SH-SY5Y (cell line): Measurements from ENCODE around the gene PROKR1.

Experiments used
- GATA2 ChIP-seq: IDR thresholded peaks from 2 replicates; pipeline ENCODE4 v1.6.1; 2011; ENCODE audit warnings: mild to moderate bottlenecking, low read depth, low read length
- GATA3 ChIP-seq: IDR thresholded peaks from 2 replicates; pipeline ENCODE4 v1.6.1; 2011; ENCODE audit warnings: low read depth, mild to moderate bottlenecking, low read length, moderate library complexity

DNA sequence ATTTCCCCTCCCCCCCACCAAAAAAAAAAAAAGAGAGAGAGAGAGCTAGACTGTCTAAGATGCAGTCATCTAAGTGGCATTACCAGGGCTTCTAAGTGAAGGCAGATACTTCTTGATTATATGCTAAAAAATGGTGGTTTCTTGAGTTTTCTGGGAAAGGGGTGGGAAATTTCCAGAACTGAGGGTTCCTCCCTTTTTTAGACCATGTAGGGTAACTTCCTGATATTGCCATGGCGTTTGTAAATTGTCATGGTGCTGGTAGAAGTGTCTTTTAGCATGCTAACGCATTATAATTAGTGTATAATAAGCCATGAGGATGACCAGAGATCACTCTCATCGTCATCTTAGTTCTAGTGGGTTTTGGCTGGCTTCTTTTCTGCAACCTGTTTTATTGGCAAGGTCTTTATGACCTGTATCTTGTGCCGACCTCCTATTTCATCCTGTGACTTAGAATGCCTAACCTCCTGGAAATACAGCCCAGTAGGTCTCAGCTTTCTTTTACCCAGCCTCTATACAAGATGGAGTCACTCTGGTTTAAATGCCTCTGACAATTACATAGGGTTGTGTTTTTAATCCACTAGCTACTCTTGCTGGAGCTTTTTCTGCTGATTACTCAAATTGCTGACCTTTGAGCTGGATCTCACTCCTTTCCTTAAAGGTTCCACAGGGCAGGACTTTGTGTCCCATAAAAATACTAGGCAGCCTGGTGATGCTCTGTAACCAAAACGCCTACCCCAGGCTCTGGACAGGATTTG is 30.4 kb upstream of the PROKR1 start:
- no peak for TF ChIP-seq GATA2
- no peak for TF ChIP-seq GATA3
